Measurements from ENCODE around the gene IL17F.
"Not testable (repeated sequence)": the region's sequence is repeated elsewhere in the genome, so short reads cannot be mapped to it uniquely, and the experiment has no call there.

Gene IL17F

DNA sequence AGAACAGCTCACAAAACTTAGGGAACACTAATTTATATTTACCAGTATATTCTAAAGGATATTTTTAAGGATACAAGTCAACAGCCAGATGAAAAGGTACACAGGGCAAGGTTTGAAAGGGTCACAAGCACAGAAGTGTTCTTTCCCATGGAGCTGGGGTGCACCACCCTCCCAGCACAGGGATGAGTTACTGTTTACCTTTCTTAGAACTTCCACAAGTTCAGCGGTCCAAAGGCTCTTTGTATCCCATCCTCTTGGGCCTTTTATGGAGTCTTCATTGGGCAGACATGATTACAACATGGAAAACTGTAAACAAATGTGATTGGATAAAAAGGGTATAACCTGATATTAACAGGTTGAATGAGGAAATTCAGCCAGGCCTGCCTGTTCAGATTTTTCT is 1.1 kb upstream of the IL17F start:
- DNase-seq (ENCODE audit: low read depth), result no peak

DNA sequence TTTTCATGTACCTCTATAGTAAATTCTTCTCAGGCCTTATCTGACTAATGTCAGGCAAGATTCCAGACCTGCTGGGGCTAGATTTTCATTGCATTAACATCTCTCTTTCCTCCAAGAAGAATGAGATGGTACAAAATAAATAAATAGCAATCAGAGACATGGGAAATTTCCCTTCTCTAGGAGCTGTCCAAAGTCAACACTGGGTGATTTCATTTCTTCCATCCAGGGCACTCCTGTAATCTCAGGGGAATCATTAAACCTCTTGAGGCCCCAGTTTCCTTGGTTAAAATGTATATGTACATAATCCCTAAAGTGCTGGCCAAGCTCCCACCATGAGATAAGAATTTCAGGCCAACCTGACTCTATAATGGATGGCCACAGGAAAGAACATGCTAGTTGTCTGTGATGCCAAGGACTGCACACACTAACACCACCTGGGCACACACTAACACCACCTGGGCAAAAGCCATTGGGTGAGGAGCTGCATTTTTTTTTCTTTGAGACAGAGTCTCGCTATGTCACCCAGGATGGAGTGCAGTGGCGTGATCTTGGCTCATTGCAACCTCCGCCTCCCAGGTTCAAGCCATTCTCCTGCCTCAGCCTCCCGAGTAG is 912 bp downstream of the IL17F start:
- DNase-seq (ENCODE audit: low read depth), result no peak

DNA sequence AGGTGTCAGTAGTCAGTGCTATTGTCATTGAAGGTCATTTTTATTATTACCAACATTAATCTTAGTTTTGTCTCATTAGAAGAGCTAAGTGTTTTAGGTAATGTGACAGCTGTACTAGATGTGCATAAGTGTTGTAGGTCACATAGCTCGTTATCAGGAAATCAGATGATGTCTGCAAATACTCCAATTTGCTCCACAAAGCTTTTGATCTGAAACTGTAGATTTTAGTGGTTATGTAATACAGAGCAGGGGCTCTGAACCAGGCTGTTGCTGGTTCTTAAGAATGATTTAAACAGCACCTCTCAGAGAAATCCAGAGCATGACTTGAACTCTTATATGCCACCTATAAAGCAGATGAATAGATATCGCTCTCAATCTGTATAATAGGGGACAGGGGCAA is 2.5 kb downstream of the IL17F start:
- DNase-seq (ENCODE audit: low read depth), result no peak

DNA sequence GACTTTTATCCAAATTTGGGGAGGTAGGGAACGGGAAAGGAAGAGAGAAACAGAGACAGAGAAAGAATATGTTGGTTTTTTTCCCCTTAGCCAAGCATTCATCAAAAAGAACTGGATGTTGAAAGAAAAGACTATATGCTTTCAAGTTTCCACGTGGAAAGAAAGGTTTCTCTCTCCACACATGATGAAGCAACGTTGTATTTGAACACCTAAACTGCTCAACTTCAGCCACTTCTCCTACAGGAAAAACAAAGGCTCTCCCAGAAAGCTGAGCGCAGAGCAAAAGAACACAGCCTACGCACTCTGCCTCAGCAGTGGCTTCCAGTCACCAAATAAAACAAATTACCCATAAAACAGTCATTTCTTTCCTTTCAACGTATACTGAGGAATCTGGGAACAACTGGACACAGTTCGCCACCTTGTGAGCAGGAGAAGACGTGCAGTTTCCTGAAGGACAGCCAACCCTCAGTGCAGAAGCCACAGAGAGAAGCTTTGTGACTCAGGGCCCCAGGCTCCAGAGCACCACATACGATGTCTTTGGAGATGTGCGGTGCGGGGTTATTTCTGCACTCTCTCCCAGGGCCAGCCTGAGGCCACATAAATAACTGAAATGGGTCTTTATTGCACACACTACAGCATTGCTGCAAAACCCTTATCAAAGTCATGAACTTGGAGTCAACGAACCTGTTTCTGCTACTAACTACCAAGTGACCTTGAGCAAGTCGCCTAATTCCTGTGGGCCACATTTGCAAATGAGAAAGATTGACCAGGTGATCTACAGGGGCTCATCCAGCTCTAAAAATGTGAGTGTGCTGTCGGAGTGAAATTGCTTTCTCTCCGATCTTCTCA is 10.1 kb downstream of the IL17F start:
- no peak for DNase-seq (ENCODE audit: low read depth)

DNA sequence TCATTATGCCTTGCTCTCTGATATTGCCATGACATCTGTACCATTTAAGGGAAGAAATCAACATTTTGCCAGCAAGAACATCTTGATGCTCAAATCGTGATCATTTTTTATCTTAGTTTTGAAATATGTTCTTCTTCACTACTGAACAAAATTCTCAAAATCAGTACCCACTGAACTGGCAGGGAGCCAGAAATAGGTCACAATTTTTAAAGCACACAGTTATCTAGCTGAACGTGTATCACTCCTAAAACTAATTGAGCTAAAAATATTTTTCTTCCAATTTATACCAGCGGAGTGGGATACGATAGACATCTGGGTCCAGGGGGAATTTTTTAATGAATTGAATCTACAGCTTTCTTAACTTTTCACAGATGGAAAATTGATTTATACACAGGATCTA is 11.3 kb downstream of the IL17F start:
- DNase-seq (ENCODE audit: low read depth), result no peak

DNA sequence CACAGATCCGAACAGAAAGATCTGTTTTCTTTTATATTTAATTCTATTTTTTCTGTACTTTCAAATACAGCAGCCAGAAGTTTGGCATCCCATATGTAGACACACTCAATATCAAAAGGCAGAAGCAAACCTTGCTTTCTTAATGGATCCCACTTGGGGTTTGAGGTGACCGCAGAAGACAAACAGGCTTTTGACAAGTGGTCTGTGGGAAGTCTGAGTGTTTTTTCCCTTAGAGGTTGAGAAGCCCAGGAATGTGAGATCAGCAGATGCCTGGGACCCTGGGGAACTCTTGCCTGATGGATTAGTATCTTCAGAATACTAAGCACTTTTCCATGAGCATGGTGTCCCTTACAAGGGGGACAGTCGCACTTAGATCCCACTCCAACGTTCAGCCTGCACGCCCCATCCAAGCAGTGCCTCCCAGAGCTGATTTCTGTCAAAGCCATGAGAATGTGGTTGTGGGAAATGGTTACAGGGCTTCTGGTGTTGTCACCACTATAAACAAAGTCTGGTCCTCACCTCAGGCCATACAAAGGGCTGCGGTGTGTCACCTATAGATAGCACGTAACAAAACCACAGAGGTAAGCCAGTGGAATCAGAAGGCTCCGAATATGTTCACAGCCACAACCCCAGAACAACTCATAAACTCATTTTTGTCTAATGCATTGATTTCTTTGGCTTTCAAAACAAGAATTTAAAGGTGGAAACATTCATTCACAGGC is 12.7 kb downstream of the IL17F start:
- DNase-seq (ENCODE audit: low read depth), result no peak

DNA sequence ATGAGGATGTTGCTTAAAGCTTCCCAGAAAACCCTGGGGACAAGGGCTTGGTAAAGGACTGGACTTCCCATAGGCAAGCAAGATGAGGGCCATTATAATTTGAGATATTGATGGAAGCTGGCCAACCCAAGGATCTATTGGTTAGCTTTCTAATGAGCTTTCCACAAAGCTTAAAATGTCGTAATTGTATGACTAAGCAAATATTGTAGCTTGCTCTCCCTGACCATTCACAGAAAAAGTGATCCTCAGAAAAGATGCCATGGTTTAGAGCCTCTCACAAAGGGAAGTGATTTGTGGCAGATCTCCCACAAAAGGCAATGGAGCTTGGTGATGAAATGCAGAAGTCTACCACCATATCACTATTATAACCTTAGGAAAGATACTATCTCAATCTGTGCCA is 13.6 kb downstream of the IL17F start:
- no peak for DNase-seq (ENCODE audit: low read depth)

DNA sequence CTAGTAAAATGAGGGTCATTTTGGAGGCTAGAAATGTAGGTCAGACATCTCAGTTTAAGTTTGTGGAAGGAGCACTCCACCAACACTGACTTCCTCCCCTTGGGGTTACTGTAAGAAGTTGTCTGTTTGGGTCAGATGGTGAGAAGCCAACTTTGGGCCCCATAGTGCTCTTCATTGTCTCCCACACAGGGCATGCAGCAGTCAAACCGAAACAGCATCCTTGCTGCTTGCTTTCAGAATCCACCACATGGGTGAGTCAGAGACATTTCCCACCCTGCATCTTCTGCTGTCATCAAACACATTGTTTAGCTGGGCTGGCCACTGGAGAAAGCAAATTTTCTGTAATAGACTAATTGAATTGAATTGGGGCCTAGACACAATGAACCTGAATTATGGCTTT is 16.8 kb downstream of the IL17F start:
- no peak for DNase-seq (ENCODE audit: low read depth)

DNA sequence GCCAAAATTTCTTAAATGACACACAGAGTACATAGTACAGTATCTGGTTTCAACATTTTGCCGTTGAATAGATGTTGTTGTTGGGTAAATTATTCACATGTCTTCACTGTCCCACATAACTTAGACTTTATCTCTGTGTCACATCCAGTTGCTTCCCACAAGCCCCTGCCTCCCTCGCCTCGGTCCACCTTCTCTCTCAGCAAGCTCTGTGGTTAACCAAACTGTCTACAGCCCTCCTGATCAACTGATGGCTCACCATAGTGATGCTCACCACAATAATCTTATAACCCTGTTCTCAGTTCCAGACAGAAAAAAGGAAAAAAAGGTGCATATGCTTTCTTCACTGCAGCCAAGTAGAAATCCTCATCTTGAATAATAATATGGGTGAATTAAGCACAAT is 23.0 kb downstream of the IL17F start:
- no peak for DNase-seq (ENCODE audit: low read depth)

DNA sequence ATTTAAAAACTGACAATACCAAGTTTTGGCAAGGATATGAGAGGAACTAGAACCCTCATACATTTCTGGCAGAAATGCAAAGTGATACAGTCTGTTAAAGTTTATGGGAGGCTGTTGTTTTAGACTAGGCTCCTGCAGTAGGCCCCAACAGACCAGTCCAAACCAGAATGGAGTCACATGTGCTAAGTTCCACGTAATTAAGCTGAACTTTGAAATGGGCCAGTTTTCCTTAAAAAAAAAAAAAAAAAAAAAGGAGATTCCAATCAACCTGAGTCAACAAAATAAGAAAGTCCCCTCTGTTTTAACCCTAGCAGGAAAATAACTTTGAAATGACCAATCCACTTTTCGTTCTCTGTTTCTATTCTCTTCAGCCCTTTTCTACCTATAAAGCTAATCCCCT is 26.5 kb downstream of the IL17F start:
- DNase-seq (ENCODE audit: low read depth), result no peak

DNA sequence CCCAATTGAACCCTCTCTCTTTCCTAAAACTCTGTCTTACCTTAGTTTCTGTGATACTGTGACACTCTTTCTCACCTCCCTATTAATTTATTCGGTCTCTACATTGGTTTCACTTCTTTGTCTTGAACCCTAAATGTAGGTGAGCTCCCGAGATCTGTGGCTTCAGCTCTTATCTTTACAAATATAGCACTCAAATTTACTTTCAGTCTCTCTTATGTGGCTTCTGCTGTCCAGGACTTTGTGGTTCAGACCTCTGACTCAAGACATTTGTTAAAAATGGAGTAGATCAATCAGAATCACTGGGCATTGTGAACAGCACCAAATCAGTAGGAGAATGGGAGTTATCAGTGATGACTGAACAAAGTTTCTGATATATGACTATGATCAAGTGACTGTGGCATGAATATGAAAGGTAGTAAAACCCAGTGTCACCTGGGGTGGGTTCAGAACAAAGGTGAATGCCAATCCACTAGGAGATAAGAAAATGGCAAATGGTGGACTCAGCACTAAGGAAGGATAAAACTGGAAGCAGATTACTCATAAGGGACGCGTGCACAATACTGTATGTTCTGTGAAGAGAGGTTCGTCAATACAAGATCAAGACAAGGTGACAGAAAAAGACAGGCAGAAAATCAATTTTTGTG is 27.2 kb downstream of the IL17F start:
- no peak for DNase-seq (ENCODE audit: low read depth)

DNA sequence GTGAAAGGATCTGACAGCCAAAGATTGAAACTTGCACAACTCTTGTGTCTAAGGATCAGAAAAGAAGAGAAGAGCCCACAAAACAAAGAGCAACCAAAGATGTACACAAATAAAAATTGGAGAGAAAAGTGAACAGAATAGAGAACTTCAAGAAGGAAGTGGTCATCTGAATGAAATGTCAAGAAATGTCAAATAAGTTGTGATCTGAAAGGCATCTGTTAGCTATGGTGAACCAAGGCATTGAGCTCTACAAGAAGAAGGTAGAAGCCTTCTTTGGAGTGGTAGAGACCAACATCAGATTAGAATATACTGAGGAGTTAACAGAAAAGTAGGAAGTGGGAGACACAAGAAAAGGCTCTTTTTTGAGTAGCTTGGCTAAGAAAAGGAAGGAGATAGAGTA is 28.5 kb downstream of the IL17F start:
- DNase-seq (ENCODE audit: low read depth), result no peak

DNA sequence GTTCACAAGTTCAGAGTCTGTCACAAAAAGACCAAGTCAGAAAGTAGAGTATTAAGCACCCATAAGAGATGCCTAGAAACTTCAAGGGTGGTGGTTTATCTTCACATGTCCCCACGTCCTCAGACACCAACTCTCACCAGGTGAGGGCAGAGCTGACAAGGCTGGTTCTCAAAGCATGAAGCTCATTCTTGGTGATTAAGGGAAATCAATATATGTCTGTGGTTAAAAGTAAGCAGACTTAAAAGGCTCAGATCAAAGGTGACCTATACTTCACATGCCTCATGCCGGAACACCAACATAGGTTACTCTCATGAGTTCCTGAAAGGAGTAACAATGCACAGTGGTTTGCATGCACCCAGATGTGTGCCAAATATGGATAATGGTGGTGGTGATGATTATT is 31.2 kb downstream of the IL17F start:
- DNase-seq (ENCODE audit: low read depth), result no peak

DNA sequence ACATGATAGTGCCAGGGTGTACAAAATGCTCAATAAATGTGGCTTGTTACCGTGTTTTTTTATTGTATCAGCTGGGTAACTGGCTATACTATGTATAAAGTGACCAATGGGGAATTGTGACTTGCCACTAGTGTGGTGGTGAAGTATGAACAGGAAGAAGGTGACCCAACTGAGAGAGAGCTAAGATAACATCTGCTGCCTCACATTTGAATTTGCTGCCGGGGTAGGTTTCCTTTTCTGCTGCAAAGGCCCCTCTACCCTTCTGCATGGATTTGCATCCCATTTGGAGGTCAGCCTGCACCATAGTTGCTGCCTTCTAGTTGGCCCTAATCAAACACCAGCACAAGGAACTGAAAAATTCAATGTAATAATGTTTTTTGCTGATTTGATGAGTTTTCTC is 34.1 kb downstream of the IL17F start:
- DNase-seq (ENCODE audit: low read depth), result no peak

DNA sequence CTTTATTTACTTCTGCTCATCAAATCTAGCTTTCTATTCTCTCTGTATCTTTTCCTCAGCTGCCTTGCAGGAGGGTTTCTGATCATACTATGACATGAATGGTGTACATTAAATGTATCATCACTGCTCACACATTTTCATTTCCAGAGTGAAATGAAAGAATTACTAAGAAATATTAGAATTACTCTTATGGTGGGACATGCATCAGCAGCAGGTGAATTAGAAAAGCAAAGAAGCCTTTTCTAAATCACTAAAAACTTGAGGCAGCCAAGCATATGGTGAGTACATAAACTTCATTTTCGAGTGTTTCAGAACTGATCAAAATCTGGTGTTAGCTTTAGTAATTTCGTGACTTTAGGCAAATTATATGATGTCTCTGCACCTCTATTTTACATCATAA is 34.5 kb downstream of the IL17F start:
- no peak for DNase-seq (ENCODE audit: low read depth)

DNA sequence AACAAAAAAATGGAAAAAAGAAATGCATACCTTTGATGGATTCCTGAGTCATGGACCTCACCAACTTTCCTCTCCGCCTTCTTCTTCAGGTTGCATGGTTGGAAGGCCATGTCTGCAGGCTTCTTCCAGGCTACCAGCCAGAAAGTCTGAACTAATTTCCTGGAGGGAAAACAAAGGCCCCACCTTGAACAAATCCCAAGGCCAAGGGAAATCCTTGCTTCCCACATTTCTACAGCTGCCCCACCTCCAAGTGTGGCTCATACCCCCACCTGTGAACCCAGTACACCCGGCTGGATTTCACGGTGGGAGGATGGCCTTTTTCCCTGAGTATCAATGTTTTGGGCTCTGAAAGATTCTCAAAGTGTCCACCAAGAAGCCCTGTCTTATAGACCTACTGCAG is 35.7 kb downstream of the IL17F start:
- DNase-seq (ENCODE audit: low read depth), result no peak

DNA sequence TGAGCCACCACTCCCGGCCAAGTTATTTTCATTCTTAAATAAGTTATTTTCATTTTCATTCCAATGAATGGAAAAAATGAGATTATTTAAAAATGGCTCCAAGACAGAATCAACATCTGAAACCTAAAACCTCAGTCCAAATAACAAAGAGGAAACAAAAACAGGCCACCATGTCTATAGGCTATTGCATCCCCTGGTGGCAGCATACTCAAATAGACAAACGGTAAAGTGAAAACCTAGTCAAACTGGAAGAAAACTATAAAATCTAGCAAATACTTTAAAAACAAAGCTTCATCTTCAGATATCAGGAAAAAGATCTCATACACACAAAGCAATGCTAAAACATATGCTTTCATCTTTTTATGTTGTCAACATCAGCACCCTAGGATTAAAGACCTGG is 37.2 kb downstream of the IL17F start:
- DNase-seq (ENCODE audit: low read depth), result no peak

DNA sequence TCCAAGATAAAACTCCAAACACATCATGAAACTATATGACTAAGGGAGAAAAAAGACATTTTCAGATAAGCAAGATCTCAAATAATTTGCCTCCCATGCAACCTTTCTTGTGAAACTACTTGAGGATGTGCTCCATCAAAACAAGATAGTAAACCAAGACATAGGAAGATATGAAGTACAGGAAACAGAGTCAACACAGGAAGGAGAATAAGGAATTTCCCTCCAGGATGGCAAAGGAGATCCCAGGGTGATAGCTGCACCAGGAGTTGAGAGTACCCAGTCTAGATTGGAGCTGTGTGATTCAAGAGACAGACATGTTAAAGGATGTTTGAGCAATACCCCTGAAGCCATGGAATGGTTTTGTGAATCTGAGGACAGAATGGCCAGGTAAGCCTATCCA is 42.8 kb downstream of the IL17F start:
- no peak for DNase-seq (ENCODE audit: low read depth)

DNA sequence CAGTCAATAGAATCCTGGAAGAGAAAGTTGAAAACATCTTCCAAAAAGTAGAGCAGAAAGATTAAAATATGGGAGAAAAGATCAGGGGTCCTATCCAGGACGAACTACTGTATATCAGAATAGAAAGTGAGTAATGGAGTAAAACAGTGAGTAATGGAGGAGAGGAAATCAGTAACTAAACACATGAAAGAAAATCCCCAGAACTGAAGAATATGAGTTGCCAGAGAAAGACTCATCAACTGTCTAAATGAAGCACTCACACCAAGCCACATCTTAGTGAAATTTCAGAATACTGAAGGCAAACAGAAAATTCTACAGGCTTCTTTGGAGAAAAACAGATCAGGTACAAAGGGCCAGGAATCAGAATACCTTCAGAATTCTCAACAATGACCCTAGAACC is 43.3 kb downstream of the IL17F start:
- DNase-seq (ENCODE audit: low read depth), result no peak

DNA sequence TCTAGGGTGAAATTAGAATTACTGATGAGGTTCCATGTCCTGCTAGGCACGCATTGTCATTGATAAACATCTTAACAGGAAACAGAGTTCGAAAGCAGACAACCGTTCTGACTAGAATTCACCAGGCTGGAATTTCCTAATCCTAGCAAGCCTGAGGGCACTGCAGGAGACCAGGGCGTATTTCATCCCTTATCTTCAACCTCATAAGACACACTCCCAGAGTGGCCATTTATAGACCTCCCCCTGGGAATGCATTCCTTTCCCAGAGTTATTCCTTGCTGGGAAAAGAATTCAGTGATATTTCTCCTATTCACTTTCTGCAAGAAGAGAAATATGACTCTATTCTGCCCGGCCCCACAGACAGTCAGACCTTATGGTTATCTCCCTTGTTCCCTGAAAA is 44.2 kb downstream of the IL17F start:
- not testable (repeated sequence) for DNase-seq (ENCODE audit: low read depth)

DNA sequence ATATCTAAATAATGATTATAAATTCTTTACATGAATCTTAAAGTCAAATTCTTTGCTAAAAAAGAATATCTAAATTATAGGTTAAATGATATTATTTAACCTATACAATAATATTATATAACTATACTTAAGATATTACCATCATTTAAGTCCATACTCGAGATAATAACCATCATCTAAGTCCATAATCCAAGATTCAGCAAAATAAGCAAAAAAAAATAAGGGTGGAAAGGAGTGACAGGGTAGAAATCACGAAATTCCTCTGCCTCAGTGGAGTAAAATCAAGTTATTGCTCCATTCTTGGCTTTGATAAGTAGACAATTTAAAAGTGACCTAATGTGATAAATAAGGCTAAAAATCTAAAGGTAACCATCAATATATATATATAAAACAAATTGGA is 48.4 kb downstream of the IL17F start:
- no peak for DNase-seq (ENCODE audit: low read depth)

DNA sequence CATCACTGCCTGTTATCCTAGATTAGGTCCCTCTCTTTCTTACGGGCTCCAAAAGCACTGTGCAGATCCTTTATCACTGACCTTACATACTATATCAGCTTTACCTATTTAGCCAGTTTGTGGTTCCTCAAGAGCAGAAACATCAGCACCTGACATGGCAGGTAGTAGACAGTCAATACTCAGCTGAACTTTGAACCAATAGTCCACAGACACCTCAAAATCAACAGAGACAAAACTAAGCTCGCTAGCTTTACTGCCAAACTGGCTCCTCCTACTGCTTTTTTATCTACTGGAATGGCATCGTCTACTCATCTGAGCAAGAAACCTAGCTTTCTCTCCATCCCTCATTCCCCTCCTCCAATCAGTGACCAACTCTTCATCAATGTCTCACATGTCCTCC is 52.5 kb downstream of the IL17F start:
- no peak for DNase-seq (ENCODE audit: low read depth)

DNA sequence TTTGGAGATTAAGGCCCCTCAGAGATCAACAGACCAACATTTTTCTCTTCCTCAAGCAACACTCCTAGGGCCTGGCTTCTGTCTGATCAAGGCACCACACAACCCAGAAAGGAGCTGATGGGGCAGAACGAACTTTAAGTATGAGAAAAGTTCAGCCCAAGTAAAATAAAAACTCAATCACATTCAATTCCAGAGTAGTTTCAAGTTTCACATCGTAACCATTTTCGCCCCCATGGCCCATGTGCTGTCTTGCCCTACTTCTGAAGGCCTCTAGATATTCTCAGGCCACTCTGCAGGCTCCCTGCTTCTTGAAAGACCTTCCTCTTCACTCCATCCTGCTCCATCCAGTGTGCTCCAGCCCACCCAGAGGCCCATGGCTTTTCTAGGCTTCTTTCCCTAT is 53.9 kb downstream of the IL17F start:
- no peak for DNase-seq (ENCODE audit: low read depth)

Data from stimulated activated CD8-positive, alpha-beta memory T cell treated with anti-CD3 and anti-CD28 coated beads, Interleukin-15, amount 100 ng/mL, for 24 hours (primary cell).